NCI-H1930 (cell line): ENCODE measurements around the gene SLC2A14.
"Not testable (repeated sequence)": the region's sequence is repeated elsewhere in the genome, so short reads cannot be mapped to it uniquely, and the experiment has no call there.

Source experiments
- DNase-seq, 2 experiments: peaks; one replicate each; lab custom pipeline; 2025; lab: John Stamatoyannopoulos, UW

SLC2A14 gene

GRCh38 chr12:7872566-7873319, at the start of gene SLC2A14:
Gene SLC2A14 (minus strand): TSS chr12:7872915. CDS start chr12:7869880, 3,035 bp downstream.
- no peak for DNase-seq

DNA sequence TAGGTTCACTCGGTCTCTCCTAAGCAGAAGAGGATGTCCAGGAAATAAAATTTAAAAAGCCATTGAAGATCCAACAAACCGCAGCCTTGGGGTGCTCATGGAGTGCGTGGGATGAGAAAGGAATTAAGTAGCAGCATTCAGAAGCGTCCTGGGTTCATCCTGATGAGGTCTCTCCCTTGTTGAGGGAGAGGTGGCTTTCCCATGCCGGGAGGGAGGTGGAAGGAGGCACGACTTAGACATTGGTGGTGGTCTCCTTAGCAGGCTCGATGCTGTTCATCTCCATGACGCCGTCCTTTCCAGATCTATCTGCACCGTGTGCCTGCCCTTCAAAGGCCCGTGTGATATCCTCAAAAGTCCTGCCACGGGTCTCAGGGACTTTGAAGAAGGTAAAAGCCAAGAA, 48.5 kb upstream of the SLC2A14 start:
- not testable (repeated sequence) for DNase-seq

- DNase-seq: not testable (repeated sequence)
Measured at GRCh38 chr12:7918268-7918590, 45.5 kb upstream of the SLC2A14 start.

GRCh38 chr12:7917392-7918267, 44.9 kb upstream of the SLC2A14 start:
- DNase-seq: no peak

DNA sequence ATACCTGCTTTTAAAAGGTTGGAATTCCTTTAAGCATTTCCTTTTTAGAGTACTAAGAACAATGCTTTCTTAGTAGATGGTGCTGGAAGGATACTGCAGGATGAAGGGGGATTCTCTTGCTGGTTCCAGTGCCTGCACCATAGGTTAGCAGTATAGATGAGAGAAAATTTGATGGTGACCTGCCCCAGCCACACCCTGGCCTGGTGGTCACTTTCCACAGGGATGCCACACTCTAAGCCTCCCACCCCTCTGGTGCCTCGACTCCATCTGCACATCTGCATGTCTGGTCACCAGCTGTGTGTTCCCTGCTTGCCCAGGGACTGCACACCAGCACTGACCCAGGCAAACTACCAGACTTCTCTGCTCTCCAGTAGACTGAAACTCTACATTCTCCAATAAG, 44.2 kb upstream of the SLC2A14 start:
- DNase-seq: no peak

DNA sequence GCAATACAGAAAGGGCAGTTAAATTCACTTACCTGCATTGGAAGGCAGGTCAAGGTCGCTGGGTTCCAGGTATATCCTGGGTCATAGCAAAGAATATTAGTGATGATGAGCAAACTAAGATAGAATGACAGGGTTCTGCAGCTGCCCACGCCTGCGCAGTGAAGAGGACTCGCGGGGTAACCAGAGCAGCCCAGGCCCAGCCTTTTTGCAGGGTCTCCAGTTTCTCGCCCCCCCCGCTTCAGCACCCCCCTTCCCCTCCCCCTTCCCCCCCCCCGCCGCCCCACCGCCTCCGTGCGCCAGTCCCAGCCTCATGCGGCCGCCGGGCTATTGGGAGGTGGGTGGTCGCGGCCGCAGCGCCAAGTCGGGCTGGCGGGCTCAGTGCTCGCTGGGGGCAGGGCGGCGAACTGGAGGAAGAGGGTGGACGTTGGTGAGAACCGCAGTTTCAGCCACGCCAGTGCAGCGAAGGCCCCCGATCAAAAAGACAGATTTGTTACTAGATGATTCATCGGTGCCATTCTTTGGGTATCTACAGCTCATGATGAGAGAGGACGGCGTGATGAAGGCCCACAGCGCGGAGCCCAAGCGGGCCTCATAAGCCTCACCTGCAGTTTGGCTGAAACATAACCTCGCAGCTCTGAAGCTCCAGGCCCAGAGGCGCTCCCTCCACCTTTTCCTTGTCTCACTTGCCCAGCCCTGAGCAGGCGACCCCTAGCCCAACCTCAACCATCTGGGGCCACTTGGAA, 43.1 kb upstream of the SLC2A14 start:
- no peak for DNase-seq

DNA sequence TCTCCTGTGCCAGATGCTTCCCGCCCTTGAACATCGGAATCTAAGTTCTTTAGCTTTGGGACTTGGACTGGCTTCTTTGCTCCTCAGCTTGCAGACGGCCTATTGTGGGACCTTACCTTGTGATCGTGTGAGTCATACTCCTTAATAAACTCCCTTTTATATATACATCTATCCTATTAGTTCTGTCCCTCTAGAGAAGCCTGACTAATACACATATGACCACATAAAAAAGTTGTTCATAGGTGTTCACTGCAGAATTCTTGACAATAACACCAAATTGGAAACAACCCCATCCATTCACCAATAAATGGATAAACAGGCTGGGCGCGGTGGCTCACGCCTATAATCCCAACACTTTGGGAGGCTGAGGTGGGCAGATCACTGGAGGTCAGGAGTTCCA, 37.4 kb upstream of the SLC2A14 start:
- DNase-seq: not testable (repeated sequence)

DNA sequence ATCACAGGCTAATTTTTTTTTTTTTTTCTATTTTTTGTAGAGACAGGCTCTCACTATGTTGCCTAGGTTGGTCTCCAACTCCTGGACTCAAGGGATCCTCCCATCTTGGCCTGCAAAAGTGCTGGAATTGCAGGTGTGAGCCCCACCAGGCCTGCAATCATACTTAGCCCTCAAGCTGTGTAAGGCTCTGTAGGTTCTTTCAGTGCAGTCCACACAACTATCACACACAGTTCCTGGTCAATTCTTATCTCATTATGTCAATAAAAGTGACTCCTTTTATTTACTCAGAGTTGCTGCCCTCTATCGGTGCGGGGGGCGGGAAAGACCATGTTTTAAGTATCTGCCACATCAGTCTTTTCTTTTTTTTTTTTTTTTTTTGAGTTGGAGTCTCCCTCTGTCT, 34.3 kb upstream of the SLC2A14 start:
- no peak for DNase-seq

DNA sequence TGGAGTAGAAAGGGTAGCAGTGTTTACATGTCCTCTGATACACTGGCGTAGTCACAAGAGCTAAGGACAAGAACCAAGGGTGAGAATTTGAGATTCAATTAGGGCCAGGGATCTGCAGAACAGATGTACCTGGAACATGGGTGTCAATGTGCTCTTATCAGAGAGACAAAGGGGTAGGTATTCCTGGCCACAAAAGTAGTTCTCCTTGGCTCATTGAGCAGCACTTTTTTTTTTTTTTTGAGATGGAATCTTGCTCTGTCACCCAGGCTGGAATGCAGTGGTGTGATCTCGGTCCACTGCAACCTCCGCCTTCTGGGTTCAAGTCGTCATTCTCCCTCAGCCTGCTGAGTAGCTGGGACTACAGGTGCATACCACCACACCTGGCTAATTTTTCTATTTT, 33.6 kb upstream of the SLC2A14 start:
- DNase-seq: not testable (repeated sequence)

DNA sequence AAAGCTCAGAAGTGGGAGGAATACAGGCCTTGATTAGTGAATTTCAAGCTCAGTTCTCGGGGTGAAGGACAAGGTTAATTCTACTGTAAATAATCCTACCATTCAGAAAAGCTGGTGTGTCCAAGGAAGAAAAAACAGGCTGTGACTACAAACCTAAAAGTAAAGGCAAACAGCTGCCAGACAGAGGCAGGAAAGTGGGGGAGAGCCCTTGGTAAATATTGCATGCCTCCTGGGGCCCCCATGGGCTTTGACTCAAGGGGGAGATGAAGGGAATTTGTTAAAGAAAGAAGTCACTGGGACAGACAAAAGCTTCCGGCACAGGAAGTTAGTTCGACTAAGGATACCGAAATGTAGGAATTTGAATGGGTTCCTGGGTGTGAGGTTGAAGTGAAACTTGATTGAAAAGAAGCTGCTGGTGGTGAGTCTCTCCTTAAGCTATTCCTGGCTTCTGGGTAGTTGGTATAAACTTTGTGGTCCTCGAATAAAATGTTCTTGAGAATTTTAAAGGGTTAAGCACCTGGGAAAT, 32.9 kb upstream of the SLC2A14 start:
- DNase-seq: not testable (repeated sequence)

GRCh38 chr12:7905071-7905470, 32.4 kb upstream of the SLC2A14 start:
- DNase-seq: no peak

GRCh38 chr12:7902416-7902815, 29.7 kb upstream of the SLC2A14 start:
- not testable (repeated sequence) for DNase-seq

- DNase-seq: no peak
Measured at GRCh38 chr12:7899755-7900154, 27.0 kb upstream of the SLC2A14 start.

- not testable (repeated sequence) for DNase-seq
Measured at GRCh38 chr12:7896726-7897125, 24.0 kb upstream of the SLC2A14 start.

GRCh38 chr12:7892186-7892980, 19.7 kb upstream of the SLC2A14 start:
- DNase-seq: no peak

- DNase-seq: no peak
Measured at GRCh38 chr12:7884689-7885088, 12.0 kb upstream of the SLC2A14 start.

- not testable (repeated sequence) for DNase-seq
Measured at GRCh38 chr12:7881736-7882120, 9.0 kb upstream of the SLC2A14 start.

DNA sequence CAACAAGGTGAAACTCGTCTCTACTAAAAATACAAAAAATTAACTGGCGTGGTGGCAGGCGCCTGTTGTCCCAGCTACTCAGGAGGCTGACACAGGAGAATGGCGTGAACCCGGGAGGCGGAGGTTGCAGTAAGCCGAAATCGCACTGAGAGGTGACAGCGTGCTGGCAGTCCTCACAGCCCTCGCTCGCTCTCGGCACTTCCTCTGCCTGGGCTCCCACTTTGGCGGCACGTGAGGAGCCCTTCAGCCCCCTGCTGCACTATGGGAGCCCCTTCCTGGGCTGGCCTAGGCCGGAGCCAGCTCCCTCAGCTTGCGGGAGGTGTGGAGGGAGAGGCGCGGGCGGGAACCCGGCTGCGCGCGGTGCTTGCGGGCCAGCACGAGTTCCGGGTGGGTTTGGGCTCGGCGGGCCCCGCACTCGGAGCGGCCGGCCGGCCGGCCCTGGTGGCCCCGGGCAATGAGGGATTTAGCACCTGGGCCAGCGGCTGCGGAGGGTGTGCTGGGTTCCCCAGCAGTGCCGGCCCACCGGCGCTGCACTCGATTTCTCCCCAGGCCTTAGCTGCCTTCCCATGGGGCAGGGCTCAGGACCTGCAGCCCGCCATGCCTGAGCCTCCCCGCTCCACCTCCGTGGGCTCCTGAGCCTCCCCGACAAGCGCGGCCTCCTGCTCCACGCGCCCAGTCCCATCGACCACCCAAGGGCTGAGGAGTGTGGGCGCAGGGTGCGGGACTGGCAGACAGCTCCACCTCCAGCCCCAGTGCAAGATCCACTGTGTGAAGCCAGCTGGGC, 8.4 kb upstream of the SLC2A14 start:
- DNase-seq: not testable (repeated sequence)

- DNase-seq: no peak
Measured at GRCh38 chr12:7879246-7879645, 6.5 kb upstream of the SLC2A14 start.

DNA sequence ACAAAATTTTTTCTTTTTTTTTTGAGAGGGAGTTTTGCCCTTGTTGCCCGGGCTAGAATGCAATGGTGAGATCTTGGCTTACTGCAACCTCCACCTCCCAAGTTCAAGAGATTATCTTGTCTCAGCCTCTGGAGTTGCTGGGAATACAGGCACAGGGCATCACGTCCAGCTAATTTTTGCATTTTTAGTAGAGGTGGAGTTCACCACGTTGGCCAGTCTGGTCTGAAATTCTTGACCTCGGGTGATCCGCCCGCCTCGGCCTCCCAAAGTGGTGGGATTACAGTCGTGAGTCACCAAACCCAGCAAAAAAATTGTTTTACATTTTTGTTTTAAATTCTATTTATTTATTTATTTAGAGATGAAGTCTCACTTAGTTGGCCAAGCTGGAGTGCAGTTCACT, 4.7 kb upstream of the SLC2A14 start:
- DNase-seq: no peak

DNA sequence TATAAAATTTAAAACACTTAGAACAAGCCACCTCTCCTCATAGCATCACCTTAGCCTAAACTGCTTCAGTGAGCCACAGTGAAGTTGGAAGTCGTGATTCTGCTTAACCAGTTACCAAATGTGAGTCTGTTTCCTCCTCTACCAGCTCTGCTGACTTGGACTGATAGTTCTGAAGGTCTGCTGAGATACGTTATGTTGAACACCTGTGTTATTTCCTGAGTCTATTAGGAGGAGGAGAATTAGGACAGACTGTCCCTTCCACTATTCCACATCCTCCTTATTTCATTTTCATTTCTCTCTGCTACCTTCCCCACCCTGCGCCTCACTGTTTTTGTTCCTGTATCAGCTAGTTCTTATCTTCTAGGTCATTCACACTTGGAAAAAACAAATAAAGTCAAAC, 2.4 kb downstream of the SLC2A14 start:
- no peak for DNase-seq
